Activated CD8-positive, alpha-beta T cell treated with anti-CD3 and anti-CD28 coated beads for 36 hours (primary cell): ENCODE data around the gene ATR. TPM values are rescaled to one million over a fixed set of nuclear protein-coding genes. Genes with fewer than 3 reads are reported as not detected.

Experiments
- ATAC-seq: fragments of 200-7000 bp; cut with Tn5 transposase; one replicate; pipeline ENCODE4 v1.10.0; 2021; ENCODE audit warnings: mild to moderate bottlenecking, moderate library complexity
- CTCF ChIA-PET: fragments of 350-600 bp; sonication (Branson Sonifier 250); formaldehyde crosslinking; loops from one replicate; lab custom pipeline; 2021; ENCODE audit warnings: antibody characterized with exemption; lab: Charles Lee
- POLR2A ChIA-PET: fragments of 350-600 bp; sonication (Branson Sonifier 250); formaldehyde crosslinking; loops from one replicate; lab custom pipeline; 2021; ENCODE audit warnings: antibody characterized with exemption; lab: Charles Lee
- DNase-seq: peaks from one replicate; pipeline ENCODE4 v3.0.0-alpha.2; 2020
- H3K27ac Mint-ChIP-seq: one replicate; pipeline ENCODE4 v1.8.0; 2021; ENCODE audit warnings: mild to moderate bottlenecking, mixed read lengths
- H3K27me3 Mint-ChIP-seq: one replicate; pipeline ENCODE4 v1.8.0; 2021; ENCODE audit warnings: mixed read lengths
- H3K36me3 Mint-ChIP-seq: one replicate; pipeline ENCODE4 v1.8.0; 2021; ENCODE audit warnings: low read depth, mixed read lengths
- H3K4me1 Mint-ChIP-seq: one replicate; pipeline ENCODE4 v1.8.0; 2021; ENCODE audit warnings: low read depth, mixed read lengths
- H3K4me3 Mint-ChIP-seq: one replicate; pipeline ENCODE4 v1.8.0; 2021; ENCODE audit warnings: mild to moderate bottlenecking, moderate library complexity, mixed read lengths
- H3K9me3 Mint-ChIP-seq: one replicate; pipeline ENCODE4 v1.8.0; 2021; ENCODE audit warnings: mixed read lengths
- intact Hi-C: fragments of 100-400 bp; cut with micrococcal nuclease; formaldehyde crosslinking; loops from one replicate; pipeline ENCODE4 v1.10.0; 2022
- total RNA-seq, 2 experiments: library from RNA; stranded (reverse); gene quantifications; one replicate each; pipeline ENCODE4 v1.2.3, GENCODE V29; 2021
- TF ChIP-seq, protein P1 (sequence below): fragments of 200-600 bp; IDR thresholded peaks from one replicate; pipeline ENCODE4 v1.8.0; 2022; ENCODE audit warnings: antibody characterized with exemption, mild to moderate bottlenecking

The ATR gene
- total RNA-seq, 2 experiments from 2014 or later: 34.2 to 39.0 TPM

- TF ChIP-seq, protein P1, sequence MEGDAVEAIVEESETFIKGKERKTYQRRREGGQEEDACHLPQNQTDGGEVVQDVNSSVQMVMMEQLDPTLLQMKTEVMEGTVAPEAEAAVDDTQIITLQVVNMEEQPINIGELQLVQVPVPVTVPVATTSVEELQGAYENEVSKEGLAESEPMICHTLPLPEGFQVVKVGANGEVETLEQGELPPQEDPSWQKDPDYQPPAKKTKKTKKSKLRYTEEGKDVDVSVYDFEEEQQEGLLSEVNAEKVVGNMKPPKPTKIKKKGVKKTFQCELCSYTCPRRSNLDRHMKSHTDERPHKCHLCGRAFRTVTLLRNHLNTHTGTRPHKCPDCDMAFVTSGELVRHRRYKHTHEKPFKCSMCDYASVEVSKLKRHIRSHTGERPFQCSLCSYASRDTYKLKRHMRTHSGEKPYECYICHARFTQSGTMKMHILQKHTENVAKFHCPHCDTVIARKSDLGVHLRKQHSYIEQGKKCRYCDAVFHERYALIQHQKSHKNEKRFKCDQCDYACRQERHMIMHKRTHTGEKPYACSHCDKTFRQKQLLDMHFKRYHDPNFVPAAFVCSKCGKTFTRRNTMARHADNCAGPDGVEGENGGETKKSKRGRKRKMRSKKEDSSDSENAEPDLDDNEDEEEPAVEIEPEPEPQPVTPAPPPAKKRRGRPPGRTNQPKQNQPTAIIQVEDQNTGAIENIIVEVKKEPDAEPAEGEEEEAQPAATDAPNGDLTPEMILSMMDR: no peak
- CTCF ChIA-PET: no interaction called here
- intact Hi-C loops: no loop called here
Measured at GRCh38 chr3:142500211-142500610, 78.3 kb downstream of the ATR start.

GRCh38 chr3:142498397-142499180, 79.9 kb downstream of the ATR start:
- intact Hi-C loops: no loop called here
- Mint-ChIP-seq H3K27me3 (no peaks in the 10 kb centered on the region), H3K27ac (peak overlapping the region; percentile 82), H3K36me3 (peaks cover 53% of the 10 kb centered on the region), H3K4me1 (peaks cover 26% of the 10 kb centered on the region), H3K4me3 (no peak overlapping the region), H3K9me3 (peaks cover 6% of the 10 kb centered on the region)
- ATAC-seq: peak; percentile 85
- TF ChIP-seq, protein P1: no peak
- ChIA-PET POLR2A (interaction anchor here (0.6 to 1.2 kb wide), 2 partner anchors 25 to 396 kb away, joined by 3 to 4 read pairs; no protein-coding TSS in a partner anchor), CTCF (no interaction called here)
- DNase-seq: no peak

More at GRCh38 chr3:142500211-142500610, 78.3 kb downstream of the ATR start:
- peak overlapping the region; percentile 25 for H3K27ac Mint-ChIP-seq
- peaks cover 51% of the 10 kb centered on the region for H3K36me3 Mint-ChIP-seq
- H3K4me1 Mint-ChIP-seq: peaks cover 26% of the 10 kb centered on the region
- H3K27me3 Mint-ChIP-seq: no peaks in the 10 kb centered on the region
- POLR2A ChIA-PET: interaction anchor here (1.1 kb wide), 1 partner anchor 18 kb away, joined by 3 read pairs; no protein-coding TSS in a partner anchor
- ATAC-seq (no peak), DNase-seq (no peak)
- no peak overlapping the region for H3K4me3 Mint-ChIP-seq
- peaks cover 6% of the 10 kb centered on the region for H3K9me3 Mint-ChIP-seq

- POLR2A ChIA-PET: interaction anchor here (1.2 kb wide), 1 partner anchor 26 kb away, joined by 4 read pairs; no protein-coding TSS in a partner anchor
- ATAC-seq: peak; percentile 51
- H3K9me3 Mint-ChIP-seq: peaks cover 6% of the 10 kb centered on the region
Measured at GRCh38 chr3:142497729-142498128, 80.8 kb downstream of the ATR start.

GRCh38 chr3:142495103-142495502, 83.4 kb downstream of the ATR start:
- Mint-ChIP-seq H3K9me3 (no peaks in the 10 kb centered on the region), H3K4me1 (peaks cover 17% of the 10 kb centered on the region), H3K27me3 (no peaks in the 10 kb centered on the region), H3K27ac (no peak overlapping the region), H3K4me3 (no peak overlapping the region), H3K36me3 (peaks cover 56% of the 10 kb centered on the region)
- intact Hi-C loops: no loop called here
- TF ChIP-seq, protein P1: no peak
- ChIA-PET CTCF (no interaction called here), POLR2A (no interaction called here)
- DNase-seq (no peak), ATAC-seq (no peak)

More at GRCh38 chr3:142497729-142498128, 80.8 kb downstream of the ATR start:
- Mint-ChIP-seq H3K27me3 (no peaks in the 10 kb centered on the region), H3K27ac (peak overlapping the region; percentile 82), H3K36me3 (peaks cover 54% of the 10 kb centered on the region), H3K4me1 (peaks cover 26% of the 10 kb centered on the region), H3K4me3 (no peak overlapping the region)
- DNase-seq: no peak
- intact Hi-C loops: no loop called here
- CTCF ChIA-PET: no interaction called here
- TF ChIP-seq, protein P1: no peak

DNA sequence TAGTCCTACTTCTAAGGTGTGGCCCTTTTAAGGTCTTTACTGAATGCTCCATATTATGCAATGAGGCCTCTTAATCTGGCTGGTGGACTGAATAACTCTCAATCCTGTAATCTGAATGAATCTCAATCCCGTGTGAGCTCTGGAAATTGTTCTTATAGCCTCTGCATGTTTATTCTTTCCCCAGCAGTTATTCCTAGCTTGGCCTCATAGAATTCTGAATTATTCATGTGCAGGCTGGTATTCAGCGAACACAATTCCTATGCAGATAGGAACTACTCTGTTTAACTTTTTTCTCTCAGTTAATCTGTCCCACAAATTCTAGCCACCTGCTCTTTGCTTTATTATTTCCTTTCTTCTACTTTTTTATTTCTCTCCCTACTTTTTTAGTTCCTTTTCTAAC, 86.3 kb downstream of the ATR start:
- ATAC-seq (no peak), DNase-seq (no peak)
- Mint-ChIP-seq H3K36me3 (peaks cover 68% of the 10 kb centered on the region), H3K27me3 (no peaks in the 10 kb centered on the region), H3K4me3 (no peak overlapping the region), H3K27ac (no peak overlapping the region), H3K9me3 (no peaks in the 10 kb centered on the region), H3K4me1 (no peaks in the 10 kb centered on the region)
- ChIA-PET CTCF (no interaction called here), POLR2A (no interaction called here)
- intact Hi-C loops: no loop called here
- TF ChIP-seq, protein P1: no peak
